NCI-H774 (cell line): ENCODE results near the gene IFITM1.
"Not testable (repeated sequence)": the region's sequence is repeated elsewhere in the genome, so short reads cannot be mapped to it uniquely, and the experiment has no call there.

Experiments used
- DNase-seq: peaks from one replicate; lab custom pipeline; 2025; lab: John Stamatoyannopoulos, UW

IFITM1 gene

DNA sequence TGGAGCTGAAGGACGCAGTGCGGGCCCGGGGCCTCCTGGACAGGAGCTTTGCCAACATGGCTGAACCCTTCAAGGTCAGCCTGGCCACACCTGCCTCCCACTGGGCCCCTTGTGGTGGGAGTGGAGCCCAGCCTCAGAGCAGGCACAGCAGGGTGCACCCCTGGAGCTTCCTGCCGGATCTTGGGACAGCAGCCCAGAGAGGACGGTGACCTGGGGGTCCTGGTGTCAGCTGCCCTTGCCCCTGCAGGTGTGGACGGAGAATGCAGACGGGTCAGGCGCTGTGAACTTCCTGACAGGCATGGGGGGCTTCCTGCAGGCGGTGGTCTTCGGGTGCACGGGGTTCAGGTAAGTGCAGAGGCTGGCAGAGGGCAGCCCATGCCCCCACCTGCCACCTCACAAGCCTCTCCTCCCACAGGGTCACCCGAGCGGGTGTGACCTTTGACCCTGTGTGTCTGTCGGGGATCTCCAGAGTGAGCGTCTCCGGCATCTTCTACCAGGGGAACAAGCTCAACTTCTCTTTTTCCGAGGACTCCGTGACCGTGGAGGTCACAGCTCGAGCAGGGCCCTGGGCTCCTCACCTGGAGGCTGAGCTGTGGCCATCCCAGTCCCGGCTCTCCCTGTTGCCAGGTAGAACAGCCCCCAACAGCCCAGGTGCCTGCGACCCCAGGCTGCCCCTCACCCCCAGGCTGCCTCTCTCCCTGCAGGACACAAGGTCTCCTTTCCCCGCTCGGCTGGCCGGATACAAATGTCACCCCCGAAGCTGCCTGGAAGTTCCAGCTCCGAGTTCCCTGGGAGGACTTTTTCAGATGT lies 19.8 kb upstream of the IFITM1 start:
- no peak for DNase-seq

DNA sequence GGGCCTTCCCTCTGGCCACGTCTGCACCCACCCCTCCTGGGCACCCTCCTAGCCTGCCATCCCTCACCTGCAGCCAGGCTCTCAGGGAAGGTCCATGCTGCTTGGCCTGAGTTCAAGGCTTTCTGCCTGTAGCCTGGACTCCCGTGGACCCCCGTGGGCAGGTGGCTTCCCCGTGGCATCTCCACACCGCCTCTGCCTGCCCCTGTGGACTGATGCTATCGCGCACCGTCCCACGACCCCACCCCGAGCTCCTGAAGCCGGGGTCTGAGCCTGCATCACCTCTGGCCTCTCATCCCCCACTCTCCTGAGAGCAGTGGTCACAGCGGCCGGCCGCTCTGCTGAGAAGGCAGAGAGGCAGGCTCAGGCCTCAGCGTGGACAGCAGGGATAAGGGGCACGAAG lies 19.1 kb upstream of the IFITM1 start:
- no peak for DNase-seq

DNA sequence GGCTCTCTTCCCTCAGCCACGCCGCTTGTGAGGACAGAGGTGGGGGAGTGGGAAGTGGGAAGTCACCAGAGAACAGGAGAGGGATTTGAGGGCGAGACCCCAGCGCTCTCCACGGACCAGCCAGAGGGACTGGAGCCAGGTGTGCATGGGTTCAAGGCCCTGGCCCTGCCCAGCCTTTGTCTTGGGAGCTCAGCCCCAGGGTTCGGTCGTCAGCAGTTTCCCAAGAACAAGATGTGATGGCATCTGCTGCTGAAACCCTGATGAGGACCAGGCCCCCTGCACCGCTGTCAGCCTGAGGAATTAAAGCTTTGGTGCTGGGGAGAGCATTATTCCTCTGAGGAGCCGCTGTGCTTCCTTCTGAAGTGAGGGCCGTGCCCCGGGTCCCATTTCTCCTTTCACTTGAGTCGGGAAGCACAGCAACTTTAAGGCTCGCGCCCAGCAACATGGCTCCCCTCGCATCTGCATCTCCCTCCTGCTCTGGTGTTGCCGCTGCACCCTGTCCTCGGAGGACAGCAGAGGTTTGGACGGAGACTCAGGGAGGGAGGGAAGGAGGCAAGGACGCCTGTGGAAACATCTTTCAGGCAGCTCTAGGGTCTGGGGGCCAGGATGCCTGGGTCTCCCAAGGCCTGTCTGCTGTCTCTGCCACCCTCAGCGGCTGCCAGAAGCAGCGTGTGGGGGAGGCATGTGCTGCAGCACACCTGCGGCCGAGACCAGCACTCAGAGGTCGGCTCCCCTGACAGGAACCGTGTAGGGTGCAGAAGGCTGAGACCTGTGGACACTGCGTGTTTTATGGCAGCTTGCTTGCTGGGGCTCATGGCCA lies 18.3 kb upstream of the IFITM1 start:
- DNase-seq = no peak

DNA sequence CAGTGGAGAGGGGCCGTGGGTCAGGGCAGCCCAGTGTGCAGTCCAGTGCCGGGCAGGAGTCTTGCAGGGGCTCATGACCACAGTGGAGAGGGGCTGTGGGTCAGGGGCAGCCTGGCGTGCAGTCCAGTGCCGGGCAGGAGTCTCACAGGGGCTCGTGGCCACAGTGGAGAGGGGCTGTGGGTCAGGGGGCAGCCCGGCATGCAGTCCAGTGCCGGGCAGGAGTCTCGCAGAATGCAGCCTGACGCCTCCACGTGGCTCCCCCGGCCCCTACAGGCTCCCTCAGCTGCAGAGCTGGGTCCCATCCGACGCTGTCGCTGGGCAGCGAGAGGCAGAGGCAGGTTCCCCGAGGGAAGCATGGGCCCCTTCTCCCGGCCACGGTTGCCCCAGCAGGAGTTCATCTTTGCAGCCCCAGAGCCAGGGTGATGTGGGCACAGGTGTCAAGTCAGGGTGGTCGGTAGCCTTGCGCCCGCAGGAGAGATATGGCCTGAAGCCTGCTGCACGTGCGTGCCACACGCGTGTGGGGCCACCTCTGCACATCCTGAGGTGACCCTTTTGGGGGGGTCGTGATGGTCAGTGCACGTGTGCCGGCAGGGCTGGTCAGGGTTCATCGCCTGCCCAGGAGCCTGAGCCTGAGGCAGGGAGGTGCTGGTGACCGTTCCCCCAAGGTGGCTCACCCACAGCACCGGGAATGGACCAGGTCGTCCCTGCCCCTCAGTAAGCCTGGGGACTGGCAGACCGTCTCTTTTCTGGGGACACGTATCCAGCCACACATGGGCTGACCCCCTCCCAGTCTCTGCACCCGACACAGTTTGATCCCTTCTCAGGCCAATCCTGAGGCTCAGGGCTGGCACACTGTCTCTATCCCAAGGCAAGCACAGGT lies 17.4 kb upstream of the IFITM1 start:
- no peak for DNase-seq

DNA sequence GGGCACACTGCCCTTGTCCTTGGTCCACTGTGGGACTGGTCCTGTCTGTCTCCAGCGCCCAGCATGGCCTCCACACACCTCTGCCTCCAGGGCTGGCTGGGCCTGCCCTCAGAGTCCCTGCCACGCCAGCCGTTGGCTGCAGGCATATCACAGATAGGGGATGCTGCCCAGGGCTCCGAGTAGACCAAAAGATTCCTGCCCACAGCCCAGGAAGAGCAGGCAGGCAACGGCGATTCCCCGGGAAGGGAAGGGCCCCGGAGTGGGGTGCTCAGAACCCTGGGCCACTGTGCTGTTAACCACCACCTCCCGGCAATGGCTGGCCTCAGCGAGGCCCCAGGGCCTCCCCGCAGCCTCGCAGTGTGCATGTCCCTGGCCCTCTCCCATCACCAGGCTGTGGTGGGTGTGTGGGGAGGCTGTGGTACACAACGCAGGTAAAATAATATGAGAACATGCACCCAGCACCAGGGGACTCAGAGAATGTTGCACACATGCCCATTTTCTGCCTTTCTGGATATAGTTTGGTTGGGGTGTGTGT lies 16.7 kb upstream of the IFITM1 start:
- no peak for DNase-seq

DNA sequence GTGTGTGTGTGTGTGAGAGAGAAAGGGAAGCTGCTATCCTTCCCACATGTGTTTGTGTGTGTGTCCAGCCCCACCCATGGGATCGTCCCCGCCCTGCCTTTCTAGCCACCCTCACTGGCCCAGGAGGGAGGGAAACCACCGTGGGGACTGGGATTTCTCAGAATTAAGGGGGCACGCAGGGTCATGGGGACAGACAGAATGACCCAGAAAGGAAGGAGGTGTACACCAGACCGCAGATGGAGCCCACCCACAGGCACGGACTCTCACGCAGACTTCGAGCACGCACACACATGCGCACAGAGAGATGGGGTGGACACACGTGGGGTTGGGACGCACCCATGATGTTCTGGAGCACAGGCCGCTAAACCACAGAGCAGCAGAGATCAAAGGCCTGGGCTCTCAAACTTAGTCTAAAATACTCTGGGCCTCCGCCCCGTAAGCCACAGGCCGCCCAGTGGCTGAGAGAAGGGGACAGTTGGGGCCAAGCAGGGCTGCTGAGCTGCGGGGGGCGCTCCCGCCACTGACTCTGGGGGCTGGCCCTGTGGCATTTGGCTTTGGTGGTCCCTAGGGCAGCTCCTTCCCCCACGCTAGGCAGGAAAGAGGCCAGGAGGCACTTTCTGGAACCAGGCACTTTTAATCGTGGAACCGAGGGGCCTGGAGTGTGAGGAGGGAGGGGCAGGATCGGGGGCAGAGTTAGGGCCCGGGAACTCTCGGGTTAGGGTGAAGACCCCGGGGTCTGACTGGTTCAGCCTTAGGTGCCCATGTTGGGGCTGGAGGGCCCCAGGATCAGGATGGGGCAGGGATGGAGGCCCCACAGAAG lies 16.0 kb upstream of the IFITM1 start:
- no peak for DNase-seq

DNA sequence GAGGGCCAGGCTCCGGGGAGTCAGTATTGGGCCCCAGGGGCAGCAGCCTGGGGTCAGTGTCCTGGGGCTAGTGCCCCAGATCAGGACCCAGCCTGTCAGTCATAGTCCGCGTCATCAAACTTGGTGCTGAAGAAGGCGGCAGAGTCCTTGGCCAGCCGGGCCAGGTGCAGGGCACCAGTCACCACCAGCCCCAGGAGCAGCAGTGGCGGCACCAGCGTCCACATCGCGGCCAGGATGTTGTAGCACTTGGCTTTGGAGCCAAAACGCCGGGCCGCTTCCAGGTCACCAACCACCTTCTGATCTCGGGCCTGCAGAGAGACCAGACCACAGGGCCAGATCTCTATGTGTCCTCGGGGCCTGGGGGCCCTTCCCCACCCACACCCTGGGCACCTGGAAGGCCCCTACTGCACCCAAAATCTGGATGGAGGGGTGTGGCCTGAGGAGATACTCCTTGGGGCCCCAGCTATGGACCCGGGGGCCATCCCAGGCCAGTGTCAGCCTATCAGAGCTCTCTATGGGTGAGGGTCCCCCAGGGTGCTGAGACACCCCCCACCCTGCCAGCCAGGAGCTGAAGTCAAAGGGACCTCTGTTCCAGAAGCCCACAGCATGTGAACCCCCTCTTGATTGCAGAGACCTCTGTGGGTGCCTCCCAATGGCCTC lies 15.3 kb upstream of the IFITM1 start:
- no peak for DNase-seq

DNA sequence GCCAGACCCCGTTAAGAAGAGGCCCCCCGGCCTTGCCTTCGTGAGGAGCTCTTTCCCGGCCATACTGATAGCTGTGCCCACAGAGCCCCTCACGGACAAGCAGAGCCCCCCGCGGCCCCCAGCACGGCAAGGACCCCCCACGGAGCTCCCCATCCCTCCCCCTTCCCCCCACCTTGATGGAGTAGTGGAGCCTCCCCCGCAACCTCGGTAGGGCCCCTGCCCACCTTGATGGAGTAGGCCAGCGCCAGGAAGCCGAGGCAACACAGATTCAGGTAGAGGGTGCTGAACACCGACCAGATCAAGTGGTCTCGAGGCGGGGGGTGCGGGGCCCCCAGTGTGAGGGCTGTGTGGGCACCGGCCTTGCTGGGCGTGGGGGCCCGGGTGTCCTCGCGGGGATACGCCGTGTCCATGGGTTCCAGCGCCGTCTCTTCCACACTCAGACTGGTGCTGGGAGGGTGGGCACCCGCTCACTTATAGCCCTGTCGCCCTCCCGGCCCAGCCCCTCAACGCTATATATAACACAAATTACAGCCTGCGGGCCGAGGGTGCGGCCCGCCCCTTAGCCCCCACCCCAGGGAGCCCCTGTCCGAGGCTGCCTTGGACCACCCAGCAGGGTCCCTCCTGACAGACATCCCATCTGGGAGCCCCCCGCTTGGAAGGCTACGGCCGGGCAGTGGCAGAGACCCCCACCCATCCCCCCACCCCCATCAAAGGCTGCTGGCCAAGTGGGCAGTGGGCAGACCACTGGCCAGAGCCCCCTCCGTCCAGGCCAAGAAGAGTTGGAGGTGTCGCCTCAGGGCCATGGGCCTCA lies 14.6 kb upstream of the IFITM1 start, which contains the start of gene IFITM5:
Gene IFITM5 (minus strand): TSS at position 446 of the 811 bp plus-strand sequence. CDS start 36 bp downstream, at position 410.
- DNase-seq = no peak

DNA sequence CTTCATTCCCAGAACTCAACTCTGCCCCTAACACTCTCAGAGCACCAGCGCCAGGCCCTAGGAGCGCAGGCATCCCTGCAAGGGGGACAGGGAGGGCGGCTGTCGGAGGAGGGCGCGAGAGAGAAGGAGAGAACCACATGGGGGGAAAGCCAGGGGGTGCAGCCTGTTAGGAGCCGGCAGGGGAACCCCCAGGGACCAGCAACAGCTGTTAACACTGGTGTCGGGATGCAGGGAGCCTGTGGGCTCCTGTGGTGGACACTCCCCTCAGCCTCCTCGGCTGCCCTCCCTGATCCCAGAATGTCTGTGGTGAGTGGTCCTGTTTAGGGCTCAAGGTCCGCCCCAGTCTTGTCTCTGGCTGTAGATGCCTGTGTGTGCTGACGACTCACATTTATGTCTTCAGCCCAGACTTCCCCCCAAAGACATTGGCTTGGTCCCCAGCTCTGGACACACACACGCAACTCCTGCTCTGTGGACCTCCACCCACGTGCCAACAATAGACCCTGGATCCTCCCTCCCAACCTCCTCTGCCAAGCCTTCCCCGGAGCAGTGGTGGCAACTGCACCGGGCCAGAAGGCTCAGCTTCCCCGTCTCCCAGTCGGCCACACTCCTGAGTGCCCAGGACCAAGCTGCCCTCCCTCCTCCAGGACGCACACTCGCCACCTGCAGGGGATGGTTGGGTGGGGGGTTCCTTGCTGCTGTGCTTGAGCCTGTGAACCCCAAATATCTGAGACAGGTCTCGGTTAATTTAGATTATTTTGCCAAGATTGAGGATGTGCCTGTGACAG lies 13.7 kb upstream of the IFITM1 start:
- DNase-seq = no peak

DNA sequence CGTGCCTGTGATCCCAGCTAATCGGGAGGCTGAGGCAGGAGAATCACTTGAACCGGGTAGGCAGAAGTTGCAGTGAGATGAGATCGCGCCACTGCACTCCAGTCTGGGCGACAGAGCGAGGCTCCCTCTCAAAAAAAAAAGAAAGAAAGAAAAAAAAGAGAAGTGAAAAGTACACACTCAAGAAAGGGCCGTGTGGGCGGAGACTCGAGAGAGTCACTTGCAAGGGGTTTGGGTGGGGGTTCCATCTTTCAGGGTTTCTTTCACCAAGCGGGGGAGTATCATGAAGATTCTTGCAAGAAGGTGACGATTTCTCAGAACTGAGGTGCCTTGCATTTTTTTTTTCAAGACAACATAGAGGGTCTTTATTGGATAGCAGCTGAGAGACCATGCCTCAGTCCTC lies 10.5 kb upstream of the IFITM1 start:
- no peak for DNase-seq

DNA sequence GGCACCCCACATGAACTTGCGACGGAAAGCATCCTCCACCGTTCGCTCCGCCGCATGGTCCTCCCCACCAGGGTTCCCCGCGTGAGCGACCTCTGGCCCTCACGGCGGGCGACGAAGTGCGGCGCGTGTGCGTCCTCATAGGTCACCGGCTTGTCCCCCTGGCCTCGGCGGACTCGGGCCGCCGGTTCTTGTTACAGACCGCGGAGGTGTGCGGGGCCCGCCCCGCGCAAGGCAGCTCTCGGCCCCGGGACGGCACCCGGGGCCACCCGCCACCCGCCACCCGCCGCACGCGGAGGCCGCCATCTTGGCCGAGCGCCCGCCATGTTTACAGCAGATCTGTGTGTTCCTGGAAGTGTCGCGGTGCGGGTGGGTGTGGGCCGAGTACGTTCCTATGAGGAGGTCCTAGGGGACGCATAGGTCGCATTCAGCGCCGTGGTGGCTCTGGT lies 9.8 kb upstream of the IFITM1 start:
- no peak for DNase-seq

DNA sequence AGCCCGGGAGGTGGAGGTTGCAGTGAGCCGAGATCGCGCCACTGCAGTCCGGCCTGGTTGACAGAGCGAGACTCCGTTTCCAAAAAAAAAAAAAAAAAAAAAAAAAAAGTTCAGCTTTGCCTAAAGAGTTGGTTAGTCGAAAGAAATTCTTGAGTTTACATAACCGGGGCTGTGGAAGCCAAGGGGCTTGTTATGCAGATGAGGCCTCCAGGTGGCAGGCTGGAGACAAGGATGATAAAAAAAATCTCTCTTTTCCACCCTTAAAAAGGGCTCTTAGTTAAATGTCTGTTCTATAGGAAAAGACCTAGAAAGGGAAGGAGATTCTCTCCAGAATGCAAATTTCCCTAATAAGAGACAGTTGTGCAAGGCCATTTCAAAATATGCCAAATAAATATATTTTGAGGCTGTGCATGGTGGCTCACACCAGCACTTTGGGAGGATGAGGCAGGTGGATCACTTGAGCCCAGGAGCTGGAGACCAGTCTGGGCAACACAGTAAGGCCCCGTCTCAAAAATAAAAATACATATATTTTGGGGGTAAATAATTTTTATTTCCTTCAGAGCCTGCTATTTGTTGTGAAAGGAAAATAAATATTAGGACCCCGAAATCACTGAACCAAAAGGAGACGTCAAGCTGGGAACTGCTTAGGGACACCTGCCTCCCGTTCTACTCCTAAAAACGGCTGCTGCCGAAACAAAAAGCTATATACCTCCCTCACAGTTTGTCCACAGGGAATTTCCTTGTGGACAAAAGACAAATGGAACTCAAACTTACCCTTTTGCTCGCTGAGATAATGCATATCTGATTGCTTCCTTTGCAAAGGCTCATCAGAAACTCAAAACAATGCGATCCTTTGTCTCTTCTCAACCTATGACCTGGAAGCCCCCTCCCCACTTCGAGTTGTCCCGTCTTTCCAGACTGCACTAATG lies 8.7 kb upstream of the IFITM1 start:
- no peak for DNase-seq

DNA sequence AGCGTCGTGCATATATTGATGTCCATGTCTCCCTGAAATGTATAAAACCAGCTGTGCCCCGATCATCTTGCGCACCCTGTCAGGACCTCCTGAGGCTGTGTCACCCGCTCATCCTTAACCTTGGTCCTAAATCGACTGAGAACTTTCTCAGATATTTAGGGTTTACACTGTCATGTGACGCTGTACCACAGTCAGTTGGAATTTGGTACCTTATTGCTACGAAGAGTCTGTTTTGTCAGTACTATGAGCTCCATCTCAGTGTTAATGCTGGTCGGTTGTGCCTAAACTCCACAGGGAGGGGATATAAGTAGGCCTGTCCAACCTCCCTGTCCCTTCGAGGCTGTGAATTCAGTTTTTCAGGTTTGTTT lies 8.0 kb upstream of the IFITM1 start:
- no peak for DNase-seq

DNA sequence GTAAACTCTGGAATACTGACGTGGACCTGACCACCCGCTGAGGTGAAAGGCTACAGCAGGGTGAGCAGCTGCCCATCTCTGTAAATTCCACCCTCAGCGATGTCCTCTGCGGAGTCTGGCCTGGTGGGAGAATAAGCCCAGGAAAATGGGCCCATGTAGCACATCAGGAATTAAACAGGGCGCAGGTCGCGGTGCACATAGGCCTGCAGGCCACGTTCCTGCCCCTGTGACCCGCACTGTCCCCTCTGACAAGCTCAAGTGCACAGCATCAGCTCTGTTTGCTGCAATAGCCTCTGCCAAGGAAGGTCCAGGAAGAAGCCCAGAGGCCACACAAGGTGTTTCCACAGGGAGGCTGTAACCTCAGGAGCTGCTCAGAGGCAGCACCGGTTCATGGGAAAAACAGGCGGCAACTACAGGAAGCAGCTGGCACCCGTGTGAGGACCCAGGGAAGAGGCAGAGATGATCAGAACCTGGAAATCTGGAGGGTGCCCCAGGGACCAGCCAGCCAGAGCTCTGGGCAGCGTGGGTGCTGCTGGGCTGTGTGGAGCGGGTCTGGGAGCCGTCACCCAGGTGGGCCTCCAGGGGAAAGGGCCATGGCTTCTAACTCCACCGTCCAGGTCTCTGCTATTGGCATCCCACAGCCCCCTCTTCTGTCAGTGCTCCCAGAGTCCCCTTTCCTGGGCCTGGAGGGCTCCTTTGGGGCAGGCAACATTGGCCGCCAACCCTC lies 7.0 kb upstream of the IFITM1 start:
- no peak for DNase-seq

DNA sequence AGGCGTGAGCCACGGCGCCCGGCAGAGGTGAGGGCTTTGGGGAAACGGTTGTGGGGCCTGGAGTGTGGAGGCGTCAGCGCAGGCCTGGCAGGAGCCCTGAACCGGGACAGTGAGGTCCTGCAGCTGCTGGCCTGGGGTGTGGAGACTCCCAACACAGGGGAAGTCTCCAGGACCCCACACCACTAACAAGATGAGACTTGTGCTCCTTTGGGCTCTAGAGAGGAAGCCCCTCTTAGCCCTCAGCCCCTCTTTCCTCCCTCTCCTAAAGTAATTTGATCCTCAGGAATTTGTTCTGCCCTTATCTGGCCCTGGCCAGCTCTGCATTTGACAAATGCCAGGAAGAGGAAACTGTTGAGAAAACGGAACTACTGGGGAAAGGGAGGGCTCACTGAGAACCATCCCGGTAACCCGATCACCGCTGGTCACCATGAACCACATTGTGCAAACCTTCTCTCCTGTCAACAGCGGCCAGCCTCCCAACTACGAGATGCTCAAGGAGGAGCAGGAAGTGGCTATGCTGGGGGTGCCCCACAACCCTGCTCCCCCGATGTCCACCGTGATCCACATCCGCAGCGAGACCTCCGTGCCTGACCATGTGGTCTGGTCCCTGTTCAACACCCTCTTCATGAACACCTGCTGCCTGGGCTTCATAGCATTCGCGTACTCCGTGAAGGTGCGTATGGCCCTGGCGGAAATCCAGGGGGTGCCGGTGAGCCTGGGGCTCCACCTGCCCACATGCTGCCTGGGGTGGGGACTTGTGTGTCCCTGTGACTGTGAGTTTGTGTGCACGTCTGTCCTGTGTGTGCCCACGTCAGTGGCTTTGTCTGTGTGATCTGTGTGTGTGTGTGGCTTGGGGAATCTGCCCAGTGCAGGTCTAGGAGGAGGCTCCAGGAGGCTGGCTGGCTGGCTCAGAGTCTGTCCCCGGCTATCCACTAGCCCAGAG lies 5.8 kb upstream of the IFITM1 start, which contains the start of gene IFITM2:
Gene IFITM2 (plus strand): TSS at position 51 of the 943 bp plus-strand sequence. CDS start 377 bp downstream, at position 428.
- DNase-seq = not testable (repeated sequence)
